Measurements from ENCODE around the gene ADTRP.

ADTRP gene

DNA sequence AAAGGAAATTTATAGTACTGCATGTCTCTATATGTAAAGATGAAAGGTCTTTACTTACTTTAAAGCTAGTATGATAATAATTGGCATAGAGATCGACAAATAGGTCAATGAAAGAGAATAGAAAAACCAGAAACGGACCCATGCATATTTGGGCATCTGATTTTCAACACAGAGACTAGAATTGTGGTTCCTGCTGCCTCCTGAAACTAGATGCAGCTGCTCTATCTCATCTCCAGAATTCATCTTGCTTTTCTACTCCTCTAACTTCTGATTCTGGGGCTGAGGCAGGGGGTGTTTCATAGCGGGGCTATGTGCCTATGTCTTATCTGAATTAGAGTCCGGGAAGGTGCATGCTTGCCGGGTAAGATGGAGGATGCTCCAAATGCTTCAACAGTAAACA lies 105.9 kb downstream of the ADTRP start:
- H3K36me3 Mint-ChIP-seq (ENCODE audit: insufficient read depth), result no peaks in the 10 kb centered on the region
- H3K4me3 Mint-ChIP-seq, result no peak overlapping the region
- no peaks in the 10 kb centered on the region for H3K4me1 Mint-ChIP-seq (ENCODE audit: low read depth in 2 of 2)
- ATAC-seq (replicated peaks), result no peak
- no peaks in the 10 kb centered on the region for H3K9me3 Mint-ChIP-seq
- H3K27me3 Mint-ChIP-seq, result peaks cover 53 to 68% of the 10 kb centered on the region in 2 donors
- H3K27ac Mint-ChIP-seq, result no peak overlapping the region
- DNase-seq, result no peak

DNA sequence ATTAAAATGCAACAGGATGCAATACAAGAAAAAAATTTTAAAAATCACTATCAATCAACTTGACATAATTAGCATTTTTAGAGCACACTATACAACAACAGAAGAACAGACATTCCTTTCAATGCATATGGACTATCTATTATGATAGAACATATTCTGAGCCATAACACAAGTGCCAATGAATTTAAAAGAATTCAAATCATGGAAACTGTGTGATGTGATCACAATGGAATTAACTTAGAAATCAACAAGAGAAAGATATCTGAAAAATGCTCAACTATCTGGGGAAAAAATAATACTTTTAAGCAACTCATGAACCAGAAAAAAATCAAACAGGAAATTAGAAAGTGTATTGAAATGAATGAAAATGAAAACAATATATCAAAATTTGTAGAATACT lies 106.3 kb downstream of the ADTRP start:
- Mint-ChIP-seq H3K27me3 (peaks cover 52 to 72% of the 10 kb centered on the region in 2 donors), H3K9me3 (no peaks in the 10 kb centered on the region)

DNA sequence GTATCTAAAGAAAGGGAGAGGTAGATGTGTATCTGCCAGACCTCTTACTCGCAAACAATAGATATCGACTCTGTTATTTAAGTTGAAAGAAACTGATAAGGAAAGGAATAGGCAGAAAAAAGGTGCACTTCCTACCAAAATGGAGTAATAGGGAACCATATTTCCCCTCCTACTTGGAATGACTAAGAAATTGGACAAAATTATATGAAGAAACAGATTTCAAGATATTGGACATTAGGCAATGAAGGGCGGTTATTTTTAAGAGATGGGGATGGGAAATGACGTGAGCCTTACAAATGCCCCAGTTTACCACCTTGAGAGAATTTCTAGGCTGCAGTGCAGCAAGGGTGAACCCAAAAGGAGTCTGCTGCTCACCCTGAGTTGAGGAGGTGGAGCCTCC lies 108.9 kb downstream of the ADTRP start:
- Mint-ChIP-seq H3K4me3 (no peak overlapping the region), H3K27me3 (peaks cover 57 to 78% of the 10 kb centered on the region in 2 donors), H3K36me3 (ENCODE audit: insufficient read depth) (no peaks in the 10 kb centered on the region), H3K4me1 (ENCODE audit: low read depth in 2 of 2) (no peaks in the 10 kb centered on the region), H3K9me3 (no peaks in the 10 kb centered on the region), H3K27ac (no peak overlapping the region)
- ATAC-seq (replicated peaks), result no peak
- DNase-seq, result no peak

More for the DNA sequence above, 106.3 kb downstream of the ADTRP start:
- no peak for DNase-seq
- H3K27ac Mint-ChIP-seq, result no peak overlapping the region
- no peak for ATAC-seq (replicated peaks)
- H3K4me1 Mint-ChIP-seq (ENCODE audit: low read depth in 2 of 2), result no peaks in the 10 kb centered on the region
- H3K36me3 Mint-ChIP-seq (ENCODE audit: insufficient read depth), result no peaks in the 10 kb centered on the region
- no peak overlapping the region for H3K4me3 Mint-ChIP-seq

DNA sequence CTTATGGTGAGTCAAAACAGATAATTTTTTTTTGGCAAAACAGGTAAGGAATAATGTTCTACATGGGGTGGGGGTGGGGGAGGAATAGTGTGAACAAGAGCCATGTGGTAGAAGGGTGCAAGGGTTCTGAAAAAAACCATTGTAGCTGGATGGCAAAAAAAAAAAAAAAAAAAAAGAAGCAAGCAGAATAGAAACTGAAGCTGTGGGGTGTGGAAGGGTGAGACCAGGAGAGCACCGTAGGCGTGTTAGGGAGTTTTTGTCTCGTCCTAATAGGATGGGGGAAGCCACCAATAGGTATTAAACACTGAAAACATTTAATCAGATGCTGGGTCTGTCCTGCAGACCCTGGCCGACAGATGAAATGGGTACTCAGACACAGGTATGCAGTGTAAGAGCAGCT lies 110.1 kb downstream of the ADTRP start:
- no peak overlapping the region for H3K27ac Mint-ChIP-seq
- peaks cover 61 to 82% of the 10 kb centered on the region in 2 donors for H3K27me3 Mint-ChIP-seq
- no peaks in the 10 kb centered on the region for H3K36me3 Mint-ChIP-seq (ENCODE audit: insufficient read depth)
- DNase-seq (no peak), ATAC-seq (replicated peaks) (no peak)
- no peaks in the 10 kb centered on the region for H3K4me1 Mint-ChIP-seq (ENCODE audit: low read depth in 2 of 2)
- H3K9me3 Mint-ChIP-seq, result no peaks in the 10 kb centered on the region
- no peak overlapping the region for H3K4me3 Mint-ChIP-seq

DNA sequence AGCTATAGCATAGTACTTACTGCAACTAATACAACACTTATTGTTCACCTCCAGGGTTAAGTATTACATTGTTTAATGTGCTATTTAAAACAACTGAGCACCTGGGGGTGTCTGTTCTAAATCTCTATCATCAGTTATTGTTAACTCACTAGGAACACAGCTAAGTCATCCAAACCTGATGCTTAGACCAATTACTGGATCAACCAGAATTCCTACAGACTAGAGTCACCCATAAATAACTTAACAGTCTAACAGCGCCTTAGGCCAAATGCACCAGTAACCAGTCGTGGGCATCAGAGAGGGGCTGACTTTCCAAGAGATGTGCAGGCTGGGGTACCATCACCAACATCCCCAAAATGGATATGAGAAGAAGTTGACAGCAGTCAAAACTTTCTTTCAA lies 110.7 kb downstream of the ADTRP start:
- Mint-ChIP-seq H3K27me3 (peaks cover 64 to 84% of the 10 kb centered on the region in 2 donors), H3K4me3 (no peak overlapping the region), H3K27ac (no peak overlapping the region), H3K36me3 (ENCODE audit: insufficient read depth) (no peaks in the 10 kb centered on the region), H3K4me1 (ENCODE audit: low read depth in 2 of 2) (no peaks in the 10 kb centered on the region), H3K9me3 (no peaks in the 10 kb centered on the region)
- ATAC-seq (replicated peaks) (no peak), DNase-seq (no peak)

DNA sequence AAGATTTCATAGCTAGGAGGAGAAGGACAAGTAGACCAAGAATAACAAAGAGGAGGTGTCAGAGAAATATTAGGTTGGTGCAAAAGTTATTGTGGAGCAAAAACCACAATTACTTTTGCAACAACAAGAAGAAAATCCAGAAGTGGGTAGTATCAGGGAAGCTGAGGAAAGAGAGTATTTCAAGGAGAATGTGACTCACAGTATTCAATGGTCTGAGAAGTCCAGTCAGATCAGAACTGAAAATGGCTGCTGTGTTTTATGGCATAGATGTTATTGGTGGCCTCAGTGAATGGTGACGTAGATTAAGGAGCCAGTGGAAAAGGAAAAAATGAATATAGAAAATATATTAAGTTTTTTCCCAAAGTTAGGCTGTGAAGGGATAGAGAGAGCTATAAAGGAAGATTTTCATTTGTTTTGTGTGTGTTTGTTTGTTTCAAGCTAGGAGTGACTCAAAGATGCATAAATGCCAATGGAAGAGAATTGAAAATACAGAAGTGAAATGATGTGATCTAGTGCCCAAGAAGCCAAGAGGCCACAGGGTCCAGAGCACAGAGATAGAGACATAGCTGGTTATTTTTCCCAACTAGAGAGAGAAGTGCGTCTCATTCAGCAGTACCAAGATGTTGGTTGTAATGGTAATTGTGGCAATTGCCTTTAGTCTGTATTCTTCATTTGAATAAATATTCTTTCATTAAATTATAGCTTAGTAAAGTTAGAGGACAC lies 112.8 kb downstream of the ADTRP start:
- H3K4me3 Mint-ChIP-seq, result no peak overlapping the region
- peaks cover 60 to 74% of the 10 kb centered on the region in 2 donors for H3K27me3 Mint-ChIP-seq
- ATAC-seq (replicated peaks), result no peak
- H3K36me3 Mint-ChIP-seq (ENCODE audit: insufficient read depth), result no peaks in the 10 kb centered on the region
- H3K4me1 Mint-ChIP-seq (ENCODE audit: low read depth in 2 of 2), result no peaks in the 10 kb centered on the region
- H3K9me3 Mint-ChIP-seq, result no peaks in the 10 kb centered on the region
- DNase-seq, result no peak
- H3K27ac Mint-ChIP-seq, result no peak overlapping the region

Data from effector memory CD8-positive, alpha-beta T cell (primary cell).